ENCODE results near the gene RPL38.

Gene RPL38

GRCh38 chr17:74203439-74204240 lies at the start of gene RPL38:
Gene RPL38 (plus strand): TSS chr17:74203678. CDS start chr17:74203956, 278 bp downstream.
- DNase-seq = peak; percentile 96

GRCh38 chr17:74153821-74154430 lies 49.6 kb upstream of the RPL38 start:
- no peak for DNase-seq

- no peak for DNase-seq
Observed at GRCh38 chr17:74156878-74157277, 46.6 kb upstream of the RPL38 start.

GRCh38 chr17:74157366-74157765 lies 46.1 kb upstream of the RPL38 start:
- no peak for DNase-seq

- no peak for DNase-seq
Observed at GRCh38 chr17:74158761-74159160, 44.7 kb upstream of the RPL38 start.

GRCh38 chr17:74159226-74159840 lies 44.1 kb upstream of the RPL38 start:
- no peak for DNase-seq

- DNase-seq = no peak
Observed at GRCh38 chr17:74160656-74161502, 42.6 kb upstream of the RPL38 start.

GRCh38 chr17:74161503-74161875 lies 42.0 kb upstream of the RPL38 start:
- no peak for DNase-seq

GRCh38 chr17:74163271-74163821 lies 40.1 kb upstream of the RPL38 start:
- DNase-seq = no peak

GRCh38 chr17:74163836-74164235 lies 39.6 kb upstream of the RPL38 start:
- DNase-seq = no peak

- no peak for DNase-seq
Observed at GRCh38 chr17:74164446-74165045, 38.9 kb upstream of the RPL38 start.

- no peak for DNase-seq
Observed at GRCh38 chr17:74165797-74166365, 37.6 kb upstream of the RPL38 start.

GRCh38 chr17:74170924-74171323 lies 32.6 kb upstream of the RPL38 start:
- no peak for DNase-seq

GRCh38 chr17:74172700-74173099 lies 30.8 kb upstream of the RPL38 start:
- DNase-seq = no peak

GRCh38 chr17:74176546-74177001 lies 26.9 kb upstream of the RPL38 start:
- peak; percentile 26 for DNase-seq

GRCh38 chr17:74177018-74177450 lies 26.4 kb upstream of the RPL38 start:
- DNase-seq = no peak

GRCh38 chr17:74179576-74179975 lies 23.9 kb upstream of the RPL38 start:
- DNase-seq = no peak

- no peak for DNase-seq
Observed at GRCh38 chr17:74180336-74180735, 23.1 kb upstream of the RPL38 start.

- no peak for DNase-seq
Observed at GRCh38 chr17:74181341-74181740, 22.1 kb upstream of the RPL38 start.

- no peak for DNase-seq
Observed at GRCh38 chr17:74182041-74182723, 21.3 kb upstream of the RPL38 start.

GRCh38 chr17:74183411-74183810 lies 20.1 kb upstream of the RPL38 start:
- DNase-seq = no peak

Measured in CD4-positive, alpha-beta T cell treated with Interleukin-12 subunit alpha and Interleukin-12 subunit beta, for 1 hour (primary cell).